Measurements from ENCODE around the gene JPH3. TPM values are rescaled to one million over a fixed set of nuclear protein-coding genes. Genes with fewer than 3 reads are reported as not detected.

The JPH3 gene
- total RNA-seq, 6 experiments from 2014 or later, result 0.07 to 0.12 TPM; not detected in 4

DNA sequence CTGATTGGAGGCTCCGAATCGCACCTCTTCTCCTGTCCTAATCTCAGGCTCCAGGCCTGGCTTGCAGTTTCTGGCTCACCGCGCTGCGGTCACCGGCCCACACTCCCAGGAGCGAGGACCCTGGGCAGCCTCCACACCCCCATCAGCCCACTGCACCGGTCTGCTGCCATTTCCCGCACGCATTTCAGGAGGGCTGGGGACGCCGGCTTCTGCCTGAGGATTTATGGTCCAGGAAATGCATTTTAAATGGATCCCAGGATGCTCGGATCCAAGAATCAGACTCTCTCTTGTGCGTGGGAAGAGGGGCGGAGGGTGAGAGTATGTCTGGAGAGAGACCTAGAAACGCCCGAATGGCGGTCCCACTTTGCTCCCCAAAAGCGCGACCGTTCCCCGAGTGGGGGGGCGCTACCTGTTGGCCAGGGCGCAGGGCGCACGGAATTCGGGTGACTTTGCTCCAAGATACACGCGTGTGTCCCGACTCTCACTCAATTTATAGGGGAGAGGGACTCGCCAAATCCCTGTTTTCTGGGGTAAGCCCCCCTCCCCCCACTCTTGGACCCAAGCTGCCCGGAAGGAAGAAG is 817 bp upstream of the JPH3 start:
- 0% methylated on average over 19 of the region's 32 CpGs for WGBS (ENCODE audit: insufficient coverage, low coverage, low lambda C conversion rate, missing lambda C conversion rate)
- TF ChIP-seq POLR2A (IDR thresholded peaks at IDR 0.05) (no peak), CTCF (IDR thresholded peaks at IDR 0.05) (no peak)
- DNase-seq (no peak), ATAC-seq (no peak)
- H3K4me1 ChIP-seq, result no peaks in the 10 kb centered on the region
- intact Hi-C loops (cut with DNase I), result no loop called here
- H3K36me3 ChIP-seq, result no peaks in the 10 kb centered on the region
- H3K4me3 ChIP-seq, result no peak overlapping the region
- H3K27me3 ChIP-seq, result peaks cover 0 to 10% of the 10 kb centered on the region in 2 donors
- H3K27ac ChIP-seq, result no peak overlapping the region
- H3K9me3 ChIP-seq, result no peaks in the 10 kb centered on the region

GRCh38 chr16:87602821-87603683 is 744 bp downstream of the JPH3 start:
- TF ChIP-seq CTCF (IDR thresholded peaks at IDR 0.05), result no peak
- H3K4me3 ChIP-seq, result no peak overlapping the region
- no peaks in the 10 kb centered on the region for H3K9me3 ChIP-seq
- H3K27me3 ChIP-seq, result peaks cover 0 to 10% of the 10 kb centered on the region in 2 donors
- intact Hi-C loops (cut with DNase I), result no loop called here
- H3K27ac ChIP-seq, result no peak overlapping the region
- no peak for DNase-seq
- no peaks in the 10 kb centered on the region for H3K4me1 ChIP-seq
- WGBS (ENCODE audit: insufficient coverage, low coverage, low lambda C conversion rate, missing lambda C conversion rate), result 0% methylated on average over 15 of the region's 97 CpGs
- no peak for ATAC-seq
- H3K36me3 ChIP-seq, result no peaks in the 10 kb centered on the region

GRCh38 chr16:87603684-87604633 is 1.7 kb downstream of the JPH3 start:
- 11% methylated on average over 9 of the region's 44 CpGs for WGBS (ENCODE audit: insufficient coverage, low coverage, low lambda C conversion rate, missing lambda C conversion rate)
- ATAC-seq (no peak), DNase-seq (no peak)
- intact Hi-C loops (cut with DNase I), result no loop called here
- H3K27me3 ChIP-seq, result peaks cover 0 to 10% of the 10 kb centered on the region in 2 donors
- no peaks in the 10 kb centered on the region for H3K9me3 ChIP-seq
- no peaks in the 10 kb centered on the region for H3K4me1 ChIP-seq
- no peaks in the 10 kb centered on the region for H3K36me3 ChIP-seq
- no peak overlapping the region for H3K4me3 ChIP-seq
- TF ChIP-seq CTCF (IDR thresholded peaks at IDR 0.05) (no peak), POLR2A (IDR thresholded peaks at IDR 0.05) (no peak)
- no peak overlapping the region for H3K27ac ChIP-seq

DNA sequence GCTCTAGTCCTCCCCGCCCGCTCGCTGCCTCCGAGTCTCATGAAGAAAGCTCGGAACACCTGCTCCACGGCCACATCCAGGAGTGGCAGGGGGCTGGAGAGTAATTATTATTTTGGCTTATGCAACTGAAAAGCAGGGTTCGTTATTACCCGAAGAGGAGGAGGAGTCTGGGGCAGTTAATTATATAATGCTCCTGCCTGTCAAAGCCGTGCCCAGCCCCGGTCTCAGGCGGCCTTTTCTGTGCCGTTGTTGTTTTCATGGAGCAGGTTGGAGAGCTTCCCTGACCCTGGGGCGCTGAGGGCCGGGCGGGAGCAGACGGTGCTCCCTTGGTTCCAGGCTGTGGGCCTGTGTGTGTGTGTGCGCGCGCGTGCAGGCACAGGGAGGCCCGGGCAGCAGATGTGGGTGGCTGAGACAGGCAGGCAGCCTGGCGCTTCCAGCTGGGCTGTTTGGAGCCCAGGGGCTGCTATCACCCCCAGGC is 2.4 kb downstream of the JPH3 start:
- DNase-seq (no peak), ATAC-seq (no peak)
- no peak overlapping the region for H3K4me3 ChIP-seq

More for the DNA sequence above, 2.4 kb downstream of the JPH3 start:
- Histone ChIP-seq H3K9me3 (no peaks in the 10 kb centered on the region), H3K27me3 (peaks cover 0 to 10% of the 10 kb centered on the region in 2 donors), H3K27ac (no peak overlapping the region), H3K36me3 (no peaks in the 10 kb centered on the region), H3K4me1 (no peaks in the 10 kb centered on the region)
- TF ChIP-seq CTCF (IDR thresholded peaks at IDR 0.05), result no peak
- TF ChIP-seq POLR2A (IDR thresholded peaks at IDR 0.05), result no peak
- intact Hi-C loops (cut with DNase I), result no loop called here
- WGBS (ENCODE audit: insufficient coverage, low coverage, low lambda C conversion rate, missing lambda C conversion rate), result 48% methylated on average over 10 of the region's 22 CpGs
